HCT116 (cell line): ENCODE measurements around the gene STX12. TPM values are rescaled to one million over a fixed set of nuclear protein-coding genes. Genes with fewer than 3 reads are reported as not detected.

Experiments used
- ATAC-seq: fragments of 200-7000 bp; cut with Tn5 transposase; 2 replicates; pipeline ENCODE4 v1.9.1; 2020; ENCODE audit warnings: mild to moderate bottlenecking, moderate library complexity
- BruUV-seq: library from RNA; stranded (reverse); fragments of 400-500 nt; replicated peaks from 2 replicates; lab custom pipeline; 2021; lab: Mats Ljungman, UMichigan
- CTCF ChIA-PET: fragments of 300-600 bp; sonication (Branson Sonifier 250); formaldehyde crosslinking; loops from one replicate; lab custom pipeline; 2021; ENCODE audit warnings: antibody characterized with exemption; lab: Charles Lee
- POLR2A ChIA-PET: fragments of 300-600, 350-600 bp; sonication (Branson Sonifier 250); formaldehyde crosslinking; loops from one replicate; lab custom pipeline; 2021; ENCODE audit warnings: antibody characterized with exemption; lab: Charles Lee
- RAD21 ChIA-PET, 2 experiments: fragments of 300-600 bp; sonication (Branson Sonifier 250); formaldehyde crosslinking; loops; one replicate each; lab custom pipeline; 2023; ENCODE audit warnings: low total read pairs in 2 of 2; ENCODE audit not compliant: uncharacterized antibody in 2 of 2, unreplicated experiment in 2 of 2, low non-redundant PET in 1 of 2; lab: Charles Lee
- DNase-seq: peaks from one replicate; pipeline ENCODE4 v3.0.0-alpha.2; 2010; ENCODE audit warnings: low read depth, low spot score
- H2AFZ ChIP-seq: fragments of 200-600 bp; shearing (Covaris generic), sonication (generic); 2 replicates; pipeline ENCODE4 v1.6.1; 2017; ENCODE audit warnings: low read depth, mixed run types, mixed read lengths, antibody characterized with exemption, low read length; ENCODE audit not compliant: poor library complexity, severe bottlenecking
- H3K27ac ChIP-seq: 2 replicates; pipeline ENCODE4 v1.5.1; 2012; ENCODE audit warnings: low read depth, low read length
- H3K27me3 ChIP-seq: fragments of 200-600 bp; sonication (generic); 2 replicates; pipeline ENCODE4 v1.6.1; 2016; ENCODE audit warnings: mixed run types, low read length, mixed read lengths; ENCODE audit not compliant: insufficient read depth
- H3K36me3 ChIP-seq, 2 experiments: fragments of 200-500 bp in 1 of 2; fragments of 200-600 bp in 1 of 2; sonication (Bioruptor generic) in 1 of 2; sonication (generic) in 1 of 2; 2 replicates each; pipeline versions ENCODE4 v1.5.1 to v1.6.1; 2014 to 2016; ENCODE audit warnings: low read length in 2 of 2, inconsistent platforms in 1 of 2, mixed read lengths in 1 of 2, mixed run types in 1 of 2; ENCODE audit not compliant: insufficient read depth in 2 of 2, control insufficient read depth in 1 of 2
- H3K4me1 ChIP-seq, 2 experiments: fragments of 200-600 bp in 1 of 2; sonication (generic) in 1 of 2; 2 replicates each; pipeline versions ENCODE4 v1.5.1 to v1.6.1; 2012 to 2017; ENCODE audit warnings: low read length in 2 of 2, inconsistent platforms in 1 of 2, mild to moderate bottlenecking in 1 of 2, mixed read lengths in 1 of 2, mixed run types in 1 of 2, moderate library complexity in 1 of 2; ENCODE audit not compliant: insufficient read depth in 2 of 2, control insufficient read depth in 1 of 2
- H3K4me2 ChIP-seq: fragments of 200-600 bp; sonication (generic); 2 replicates; pipeline ENCODE4 v1.6.1; 2017; ENCODE audit warnings: mixed run types, low read length, mixed read lengths
- H3K4me3 ChIP-seq, 2 experiments: fragments of 200-600 bp in 1 of 2; sonication (generic) in 1 of 2; replicated peaks in 1 of 2; 2 replicates each; pipeline ENCODE4 v1.5.1; 2011 to 2016; ENCODE audit warnings: low read length in 2 of 2, control low read depth in 1 of 2, low read depth in 1 of 2, mild to moderate bottlenecking in 1 of 2, mixed read lengths in 1 of 2, mixed run types in 1 of 2
- H3K79me2 ChIP-seq: fragments of 200-600 bp; sonication (generic); 2 replicates; pipeline ENCODE4 v1.6.1; 2017; ENCODE audit warnings: mild to moderate bottlenecking, mixed run types, low read length, moderate library complexity, mixed read lengths; ENCODE audit not compliant: insufficient read depth
- H3K9ac ChIP-seq: fragments of 200-600 bp; sonication (generic); 2 replicates; pipeline ENCODE4 v1.6.1; 2016; ENCODE audit warnings: low read length, mixed read lengths
- H3K9me2 ChIP-seq: fragments of 200-600 bp; sonication (generic), shearing (Covaris generic); 2 replicates; pipeline ENCODE4 v1.6.1; 2017; ENCODE audit warnings: mixed run types, mild to moderate bottlenecking, moderate library complexity; ENCODE audit not compliant: insufficient read depth
- H3K9me3 ChIP-seq, 2 experiments: fragments of 200-500 bp in 1 of 2; fragments of 200-600 bp in 1 of 2; sonication (Bioruptor generic) in 1 of 2; sonication (generic) in 1 of 2; 2 replicates each; pipeline ENCODE4 v1.6.1; 2014 to 2017; ENCODE audit warnings: low read length in 2 of 2, mixed read lengths in 2 of 2, inconsistent platforms in 1 of 2, low read depth in 1 of 2, mild to moderate bottlenecking in 1 of 2, mixed run types in 1 of 2, moderate library complexity in 1 of 2; ENCODE audit not compliant: control insufficient read depth in 1 of 2, insufficient read depth in 1 of 2
- H4K20me1 ChIP-seq: fragments of 200-600 bp; sonication (generic), shearing (Covaris generic); 2 replicates; pipeline ENCODE4 v1.6.1; 2017; ENCODE audit warnings: mixed run types, mild to moderate bottlenecking, moderate library complexity; ENCODE audit not compliant: insufficient read depth
- CBX3 ChIP-seq: IDR thresholded peaks from 2 replicates; pipeline ENCODE4 v1.6.1; 2012; ENCODE audit warnings: low read depth
- CEBPB ChIP-seq: IDR thresholded peaks from 2 replicates; pipeline ENCODE4 v1.6.1; 2012; ENCODE audit warnings: low read depth
- EGR1 ChIP-seq: IDR thresholded peaks from 2 replicates; pipeline ENCODE4 v1.6.1; 2012; ENCODE audit warnings: low read depth
- EZH2 ChIP-seq: fragments of 200-600 bp; sonication (generic); IDR thresholded peaks from 2 replicates; pipeline ENCODE4 v1.6.1; 2017; ENCODE audit warnings: antibody characterized with exemption, mixed run types
- EZH2phosphoT487 ChIP-seq: fragments of 200-600 bp; IDR thresholded peaks from 2 replicates; pipeline ENCODE4 v1.6.1; 2018; ENCODE audit warnings: antibody characterized with exemption, borderline replicate concordance
- FOSL1 ChIP-seq: IDR thresholded peaks from 2 replicates; pipeline ENCODE4 v1.6.1; 2012; ENCODE audit warnings: low read depth
- POLR2A ChIP-seq: IDR thresholded peaks from 2 replicates; pipeline ENCODE4 v1.7.0; 2011; ENCODE audit warnings: borderline replicate concordance; ENCODE audit not compliant: insufficient read depth, insufficient read length; ENCODE audit errors: extremely low read depth
- POLR2AphosphoS5 ChIP-seq: IDR thresholded peaks from 2 replicates; pipeline ENCODE4 v1.6.1; 2011; ENCODE audit warnings: mild to moderate bottlenecking, low read depth, low read length, moderate library complexity
- RAD21 ChIP-seq: IDR thresholded peaks from 2 replicates; pipeline ENCODE4 v1.6.1; 2012; ENCODE audit warnings: low read depth, mild to moderate bottlenecking
- REST ChIP-seq: IDR thresholded peaks from 2 replicates; pipeline ENCODE4 v1.6.1; 2012; ENCODE audit warnings: low read depth
- SIN3A ChIP-seq: IDR thresholded peaks from 2 replicates; pipeline ENCODE4 v1.6.1; 2012; ENCODE audit warnings: low read depth
- SP1 ChIP-seq: IDR thresholded peaks from 2 replicates; pipeline ENCODE4 v1.6.1; 2012; ENCODE audit warnings: low read depth
- TCF7L2 ChIP-seq: IDR thresholded peaks from 2 replicates; pipeline ENCODE4 v1.7.0; 2011; ENCODE audit warnings: borderline replicate concordance, inconsistent platforms; ENCODE audit not compliant: insufficient read depth, insufficient read length; ENCODE audit errors: extremely low read depth
- ZBTB33 ChIP-seq: IDR thresholded peaks from 2 replicates; pipeline ENCODE4 v1.6.1; 2011; ENCODE audit warnings: mild to moderate bottlenecking, low read length, moderate library complexity; ENCODE audit not compliant: insufficient replicate concordance; ENCODE audit errors: extremely low read depth
- ZFX ChIP-seq: fragments of 450-650 bp; IDR thresholded peaks from 2 replicates; pipeline ENCODE4 v1.6.1; 2017
- ZNF274 ChIP-seq: fragments of 200-500 bp; sonication (Bioruptor generic); IDR thresholded peaks from 2 replicates; pipeline ENCODE4 v1.6.1; 2014; ENCODE audit warnings: mild to moderate bottlenecking, low read depth, low read length, inconsistent platforms
- intact Hi-C: fragments of 100-400 bp; cut with micrococcal nuclease; formaldehyde crosslinking; loops from 2 replicates; pipeline ENCODE4 v1.10.0; 2022
- total RNA-seq: library from RNA; stranded (reverse); gene quantifications from one replicate; pipeline ENCODE4 v1.2.1, GENCODE V29; 2021; ENCODE audit not compliant: unreplicated experiment
- TF ChIP-seq, protein P1 (sequence below): IDR thresholded peaks from 2 replicates; pipeline ENCODE4 v1.6.1; 2012
- TF ChIP-seq, protein P2 (sequence below), 3 experiments: fragments of 200-600 bp in 1 of 3; sonication (generic) in 1 of 3; IDR thresholded peaks in 2 of 3; conservative IDR thresholded peaks in 1 of 3; 2 replicates each; pipeline ENCODE4 v1.5.1; 2012 to 2017; ENCODE audit warnings: low read depth in 2 of 3, low read length in 2 of 3, antibody characterized with exemption in 1 of 3, borderline replicate concordance in 1 of 3, control low read depth in 1 of 3, mild to moderate bottlenecking in 1 of 3, mixed read lengths in 1 of 3, mixed run types in 1 of 3, moderate library complexity in 1 of 3; ENCODE audit not compliant: insufficient read depth in 1 of 3

STX12 gene
- total RNA-seq, 1 experiment from 2014 or later, result 27.6 TPM

DNA sequence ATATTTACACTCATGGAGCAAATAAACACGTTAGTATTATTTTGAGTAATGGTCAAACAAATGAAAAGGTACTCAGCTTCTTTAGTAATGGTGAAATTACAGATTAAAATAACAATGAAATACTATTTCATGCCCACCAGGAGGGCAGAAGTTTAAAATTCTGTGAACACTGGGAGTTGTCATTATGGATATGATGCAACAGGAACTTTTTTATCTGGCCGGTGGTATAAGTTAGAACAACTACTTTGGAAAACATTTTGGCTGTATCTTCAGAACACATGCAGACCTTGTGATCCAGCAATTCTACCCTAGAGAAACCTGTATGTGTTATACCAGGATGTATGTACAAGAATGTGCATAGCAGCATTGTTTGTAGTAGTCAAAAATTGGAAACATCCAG, 34.4 kb downstream of the STX12 start:
- intact Hi-C loops, result no loop called here
- no peak for DNase-seq
- no peak overlapping the region for H3K4me3 ChIP-seq
- TF ChIP-seq ZBTB33, result no peak
- no peak for TF ChIP-seq FOSL1
- no peak for TF ChIP-seq ZFX
- TF ChIP-seq EZH2phosphoT487, result no peak
- TF ChIP-seq, protein P1, sequence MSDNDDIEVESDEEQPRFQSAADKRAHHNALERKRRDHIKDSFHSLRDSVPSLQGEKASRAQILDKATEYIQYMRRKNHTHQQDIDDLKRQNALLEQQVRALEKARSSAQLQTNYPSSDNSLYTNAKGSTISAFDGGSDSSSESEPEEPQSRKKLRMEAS, result no peak
- TF ChIP-seq SP1, result no peak
- TF ChIP-seq CBX3, result no peak
- TF ChIP-seq CEBPB, result no peak
- TF ChIP-seq REST, result no peak
- TF ChIP-seq EGR1, result no peak
- TF ChIP-seq ZNF274, result no peak
- TF ChIP-seq POLR2A, result no peak
- no peak for TF ChIP-seq TCF7L2
- no peak for TF ChIP-seq EZH2
- TF ChIP-seq, protein P2, sequence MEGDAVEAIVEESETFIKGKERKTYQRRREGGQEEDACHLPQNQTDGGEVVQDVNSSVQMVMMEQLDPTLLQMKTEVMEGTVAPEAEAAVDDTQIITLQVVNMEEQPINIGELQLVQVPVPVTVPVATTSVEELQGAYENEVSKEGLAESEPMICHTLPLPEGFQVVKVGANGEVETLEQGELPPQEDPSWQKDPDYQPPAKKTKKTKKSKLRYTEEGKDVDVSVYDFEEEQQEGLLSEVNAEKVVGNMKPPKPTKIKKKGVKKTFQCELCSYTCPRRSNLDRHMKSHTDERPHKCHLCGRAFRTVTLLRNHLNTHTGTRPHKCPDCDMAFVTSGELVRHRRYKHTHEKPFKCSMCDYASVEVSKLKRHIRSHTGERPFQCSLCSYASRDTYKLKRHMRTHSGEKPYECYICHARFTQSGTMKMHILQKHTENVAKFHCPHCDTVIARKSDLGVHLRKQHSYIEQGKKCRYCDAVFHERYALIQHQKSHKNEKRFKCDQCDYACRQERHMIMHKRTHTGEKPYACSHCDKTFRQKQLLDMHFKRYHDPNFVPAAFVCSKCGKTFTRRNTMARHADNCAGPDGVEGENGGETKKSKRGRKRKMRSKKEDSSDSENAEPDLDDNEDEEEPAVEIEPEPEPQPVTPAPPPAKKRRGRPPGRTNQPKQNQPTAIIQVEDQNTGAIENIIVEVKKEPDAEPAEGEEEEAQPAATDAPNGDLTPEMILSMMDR (IDR thresholded peaks at IDR 0.05 in 2 of 3, conservative IDR thresholded peaks at IDR 0.05 in 1 of 3; ENCODE audit: borderline replicate concordance in 1 of 3, insufficient read depth in 1 of 3, low read depth in 2 of 3, low read length in 2 of 3), result no peak
- TF ChIP-seq SIN3A, result no peak
- no peak for TF ChIP-seq POLR2AphosphoS5
- no peak for TF ChIP-seq RAD21
- TF ChIP-seq, all 23 proteins: peak for 0
- no peaks in the 10 kb centered on the region for H3K9me2 ChIP-seq
- RAD21 ChIA-PET, result no interaction called here
- no peaks in the 10 kb centered on the region for H4K20me1 ChIP-seq
- no peak overlapping the region for H2AFZ ChIP-seq
- H3K4me1 ChIP-seq, result no peaks in the 10 kb centered on the region
- BruUV-seq, result no TSS peak
- H3K79me2 ChIP-seq, result no peaks in the 10 kb centered on the region
- no peak overlapping the region for H3K9ac ChIP-seq
- ATAC-seq, result no peak
- POLR2A ChIA-PET, result no interaction called here
- H3K27me3 ChIP-seq, result no peaks in the 10 kb centered on the region
- H3K36me3 ChIP-seq, result peaks cover 0 to 11% of the 10 kb centered on the region in 2 experiments; a peak in 2 of 4 replicates
- H3K9me3 ChIP-seq, result no peaks in the 10 kb centered on the region
- no peak overlapping the region for H3K4me2 ChIP-seq
- CTCF ChIA-PET, result interaction anchor here (0.9 kb wide), 1 partner anchor 138 kb away, joined by 3 read pairs; no protein-coding TSS in a partner anchor
- no peak overlapping the region for H3K27ac ChIP-seq
